ENCODE results near the gene GDPGP1. TPM values are rescaled to one million over a fixed set of nuclear protein-coding genes. Genes with fewer than 3 reads are reported as not detected.

GDPGP1 gene
- total and polyA plus RNA-seq, 2 donors from 2014 or later, result 4.8 to 15.3 TPM

DNA sequence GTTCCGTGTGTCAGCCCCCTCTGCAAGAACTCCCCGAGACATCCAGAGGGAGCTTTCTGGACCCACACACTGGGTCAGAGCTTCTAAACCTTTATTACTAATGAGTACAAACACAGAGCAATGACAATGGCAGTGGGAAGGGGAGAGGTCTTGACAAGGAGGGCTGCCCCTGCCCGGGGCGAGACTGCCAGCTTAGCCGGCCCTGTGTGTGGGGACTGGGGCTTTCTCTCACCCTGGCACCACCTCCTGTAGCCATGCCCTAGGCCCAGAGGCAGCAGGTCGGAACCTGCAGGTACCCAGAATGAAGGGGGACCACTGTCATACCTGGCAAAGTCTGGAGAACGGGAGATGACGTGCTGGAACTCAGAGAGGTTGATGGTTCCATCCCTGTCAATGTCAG, 3.4 kb upstream of the GDPGP1 start:
- Histone ChIP-seq H3K9ac (ENCODE audit: low read length in 3 of 3) (peak overlapping the region in 1 of 3 donors; percentile 23), H3K4me3 (ENCODE audit: low read length in 3 of 3) (no peak overlapping the region)
- FAIRE-seq, result no peak

DNA sequence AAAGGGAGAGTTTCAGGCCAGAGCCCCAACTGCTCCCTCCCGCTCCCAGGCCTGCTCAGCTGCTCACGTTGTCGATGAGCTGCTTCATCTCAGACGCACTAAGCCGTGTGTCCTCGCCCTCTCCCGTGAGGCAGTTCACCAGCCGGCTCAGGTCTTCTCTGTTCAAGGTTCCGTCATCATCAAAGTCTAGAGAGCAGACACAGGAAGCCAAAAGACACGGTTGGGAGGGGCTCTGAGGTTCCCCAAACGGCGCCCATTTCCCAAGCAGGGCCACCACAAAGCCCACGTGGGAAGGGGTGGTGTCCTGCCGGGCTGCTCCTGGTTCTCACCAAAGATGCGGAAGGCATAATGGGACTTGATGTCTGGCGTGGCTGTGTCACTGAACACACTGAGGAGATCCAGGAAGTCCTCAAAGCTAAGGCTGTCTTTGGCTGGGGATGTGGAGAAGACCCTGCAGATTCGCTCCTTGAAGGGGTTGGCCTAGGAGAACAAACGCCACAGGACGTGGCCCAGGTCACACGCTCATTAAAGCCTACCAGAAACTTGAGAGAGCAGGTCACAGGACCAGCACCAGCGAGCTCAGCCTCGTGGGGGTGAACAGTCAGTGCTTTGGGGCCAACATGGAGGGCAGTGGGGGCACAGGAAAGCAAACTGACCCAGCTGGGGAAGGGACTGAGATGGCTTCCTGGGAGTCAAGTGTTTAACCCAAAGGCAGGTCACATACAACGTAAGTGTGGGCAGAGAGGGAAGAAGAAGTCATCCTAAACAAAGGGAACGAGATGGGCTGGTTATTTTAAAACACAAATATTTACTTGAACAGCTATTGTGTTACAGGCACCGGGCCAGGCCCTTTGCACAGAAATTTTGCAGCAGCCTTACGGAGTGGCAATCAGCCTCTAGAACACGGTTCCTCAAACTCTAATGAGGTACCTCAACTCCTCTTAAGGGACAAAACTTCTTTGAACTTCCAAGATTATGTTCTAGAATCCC, 2.7 kb upstream of the GDPGP1 start:
- no peaks in the 10 kb centered on the region for H3K27me3 ChIP-seq (ENCODE audit: control insufficient read depth, insufficient read depth, low read length)
- DNase-seq (peak in 1 of 5 donors; percentile 80), FAIRE-seq (no peak)
- TF ChIP-seq, protein P1, sequence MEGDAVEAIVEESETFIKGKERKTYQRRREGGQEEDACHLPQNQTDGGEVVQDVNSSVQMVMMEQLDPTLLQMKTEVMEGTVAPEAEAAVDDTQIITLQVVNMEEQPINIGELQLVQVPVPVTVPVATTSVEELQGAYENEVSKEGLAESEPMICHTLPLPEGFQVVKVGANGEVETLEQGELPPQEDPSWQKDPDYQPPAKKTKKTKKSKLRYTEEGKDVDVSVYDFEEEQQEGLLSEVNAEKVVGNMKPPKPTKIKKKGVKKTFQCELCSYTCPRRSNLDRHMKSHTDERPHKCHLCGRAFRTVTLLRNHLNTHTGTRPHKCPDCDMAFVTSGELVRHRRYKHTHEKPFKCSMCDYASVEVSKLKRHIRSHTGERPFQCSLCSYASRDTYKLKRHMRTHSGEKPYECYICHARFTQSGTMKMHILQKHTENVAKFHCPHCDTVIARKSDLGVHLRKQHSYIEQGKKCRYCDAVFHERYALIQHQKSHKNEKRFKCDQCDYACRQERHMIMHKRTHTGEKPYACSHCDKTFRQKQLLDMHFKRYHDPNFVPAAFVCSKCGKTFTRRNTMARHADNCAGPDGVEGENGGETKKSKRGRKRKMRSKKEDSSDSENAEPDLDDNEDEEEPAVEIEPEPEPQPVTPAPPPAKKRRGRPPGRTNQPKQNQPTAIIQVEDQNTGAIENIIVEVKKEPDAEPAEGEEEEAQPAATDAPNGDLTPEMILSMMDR (IDR thresholded peaks at IDR 0.05; ENCODE audit: borderline replicate concordance, extremely low read depth, insufficient read depth), result no peak
- intact Hi-C loops (cut with DNase I), result no loop called here
- H3K9ac ChIP-seq (ENCODE audit: low read length in 3 of 3), result peak overlapping the region in 1 of 3 donors; percentile 41
- no peaks in the 10 kb centered on the region for H3K9me3 ChIP-seq (ENCODE audit: control insufficient read depth in 2 of 3, insufficient read depth in 1 of 3, low read length in 3 of 3)
- peaks cover 0 to 26% (median 15%) of the 10 kb centered on the region in 3 donors for H3K36me3 ChIP-seq (ENCODE audit: control insufficient read depth in 2 of 3, insufficient read depth in 3 of 3, low read length in 3 of 3)
- peak overlapping the region; percentile 17 to 61 for H3K27ac ChIP-seq (ENCODE audit: low read depth in 2 of 2, low read length in 2 of 2)
- peak overlapping the region in 1 of 3 donors; percentile 56 for H3K4me3 ChIP-seq (ENCODE audit: low read length in 3 of 3)
- peaks cover 0 to 33% (median 23%) of the 10 kb centered on the region in 3 donors for H3K4me1 ChIP-seq (ENCODE audit: control insufficient read depth in 2 of 3, insufficient read depth in 2 of 3, low read depth in 1 of 3, low read length in 3 of 3)

More for the DNA sequence above, 3.4 kb upstream of the GDPGP1 start:
- Histone ChIP-seq H3K36me3 (ENCODE audit: control insufficient read depth in 2 of 3, insufficient read depth in 3 of 3, low read length in 3 of 3) (peaks cover 2 to 29% (median 15%) of the 10 kb centered on the region in 3 donors), H3K27me3 (ENCODE audit: control insufficient read depth, insufficient read depth, low read length) (no peaks in the 10 kb centered on the region), H3K9me3 (ENCODE audit: control insufficient read depth in 2 of 3, insufficient read depth in 1 of 3, low read length in 3 of 3) (no peaks in the 10 kb centered on the region), H3K27ac (ENCODE audit: low read depth in 2 of 2, low read length in 2 of 2) (peak overlapping the region; percentile 17 to 48), H3K4me1 (ENCODE audit: control insufficient read depth in 2 of 3, insufficient read depth in 2 of 3, low read depth in 1 of 3, low read length in 3 of 3) (peaks cover 0 to 33% (median 23%) of the 10 kb centered on the region in 3 donors)
- no peak for DNase-seq
- TF ChIP-seq, protein P1 (IDR thresholded peaks at IDR 0.05; ENCODE audit: borderline replicate concordance, extremely low read depth, insufficient read depth), result no peak
- intact Hi-C loops (cut with DNase I), result no loop called here

DNA sequence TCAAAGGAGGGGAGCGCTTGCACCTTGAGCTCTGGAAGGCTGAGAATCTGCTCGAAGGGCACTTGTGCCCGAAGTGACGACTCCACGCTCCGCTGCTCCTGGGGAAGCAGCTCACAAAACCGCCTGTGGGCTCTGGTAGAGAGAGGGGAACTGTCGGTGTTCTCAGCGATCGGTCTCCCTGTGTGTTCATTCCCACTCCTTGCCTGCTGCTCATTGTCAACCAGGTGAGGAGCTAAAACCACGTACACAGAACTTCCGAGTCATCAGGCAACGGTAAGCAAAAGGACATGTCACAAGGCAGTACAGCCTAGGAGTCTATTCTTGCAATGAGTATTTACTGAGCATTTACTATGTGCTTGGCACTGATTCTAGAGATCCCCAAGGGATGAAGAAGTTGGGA, 1.8 kb upstream of the GDPGP1 start:
- H3K9ac ChIP-seq (ENCODE audit: low read length in 3 of 3), result peak overlapping the region in 1 of 3 donors; percentile 41
- H3K4me3 ChIP-seq (ENCODE audit: low read length in 3 of 3), result peak overlapping the region in 2 of 3 donors; percentile 56 to 71
- no peak for FAIRE-seq
- peaks cover 0 to 26% (median 13%) of the 10 kb centered on the region in 3 donors for H3K36me3 ChIP-seq (ENCODE audit: control insufficient read depth in 2 of 3, insufficient read depth in 3 of 3, low read length in 3 of 3)
- H3K9me3 ChIP-seq (ENCODE audit: control insufficient read depth in 2 of 3, insufficient read depth in 1 of 3, low read length in 3 of 3), result no peaks in the 10 kb centered on the region
- DNase-seq, result peak in 2 of 5 donors; percentile 34 to 37
- peak overlapping the region in 1 of 2 donors; percentile 61 for H3K27ac ChIP-seq (ENCODE audit: low read depth in 2 of 2, low read length in 2 of 2)
- intact Hi-C loops (cut with DNase I), result no loop called here
- TF ChIP-seq, protein P1 (IDR thresholded peaks at IDR 0.05; ENCODE audit: borderline replicate concordance, extremely low read depth, insufficient read depth), result no peak
- H3K27me3 ChIP-seq (ENCODE audit: control insufficient read depth, insufficient read depth, low read length), result no peaks in the 10 kb centered on the region
- peaks cover 0 to 33% (median 23%) of the 10 kb centered on the region in 3 donors for H3K4me1 ChIP-seq (ENCODE audit: control insufficient read depth in 2 of 3, insufficient read depth in 2 of 3, low read depth in 1 of 3, low read length in 3 of 3)
